Astrocyte of the spinal cord (primary cell): Measurements from ENCODE around the gene MRPL51.

Source experiments
- DNase-seq: peaks from one replicate; pipeline ENCODE4 v3.0.0; 2011; ENCODE audit warnings: low read depth, low spot score
- H3K4me3 ChIP-seq: 2 replicates; pipeline ENCODE4 v1.5.1; 2011; ENCODE audit warnings: low read depth, mild to moderate bottlenecking, low read length, moderate library complexity
- CTCF ChIP-seq: IDR thresholded peaks from 2 replicates; pipeline ENCODE4 v1.5.1; 2012; ENCODE audit warnings: low read depth, mild to moderate bottlenecking, low read length, inconsistent platforms
- in situ Hi-C: cut with HindIII; loops from 2 replicates; pipeline ENCODE4 v1.10.0; 2017; ENCODE audit warnings: low sequenced_read_pairs

The MRPL51 gene

GRCh38 chr12:6524648-6525047 lies 31.6 kb upstream of the MRPL51 start:
- no peak for TF ChIP-seq CTCF
- in situ Hi-C loops = no loop called here
- DNase-seq = no peak
- no peak overlapping the region for H3K4me3 ChIP-seq

GRCh38 chr12:6523708-6524107 lies 30.6 kb upstream of the MRPL51 start:
- H3K4me3 ChIP-seq = no peak overlapping the region
- no peak for DNase-seq
- TF ChIP-seq CTCF = no peak
- in situ Hi-C loops = no loop called here

GRCh38 chr12:6522193-6522592 lies 29.1 kb upstream of the MRPL51 start:
- no peak for DNase-seq
- no peak for TF ChIP-seq CTCF
- in situ Hi-C loops = no loop called here
- no peak overlapping the region for H3K4me3 ChIP-seq

- H3K4me3 ChIP-seq = no peak overlapping the region
- in situ Hi-C loops = no loop called here
- TF ChIP-seq CTCF = no peak
- no peak for DNase-seq
Observed at GRCh38 chr12:6520186-6520585, 27.1 kb upstream of the MRPL51 start.

- no peak for TF ChIP-seq CTCF
- no peak overlapping the region for H3K4me3 ChIP-seq
- in situ Hi-C loops = no loop called here
- DNase-seq = no peak
Observed at GRCh38 chr12:6508087-6508486, 15.0 kb upstream of the MRPL51 start.

GRCh38 chr12:6507102-6507998 lies 14.3 kb upstream of the MRPL51 start:
- TF ChIP-seq CTCF = no peak
- in situ Hi-C loops = no loop called here
- peak; percentile 20 for DNase-seq
- H3K4me3 ChIP-seq = no peak overlapping the region
